Activated T-cell treated with anti-CD3 and anti-CD28 coated beads, Interleukin-2, amount 50 U/mL, for 24 hours (primary cell): ENCODE data around the gene STX7.
"Not testable (repeated sequence)": the region's sequence is repeated elsewhere in the genome, so short reads cannot be mapped to it uniquely, and the experiment has no call there.

Experiments
- DNase-seq: peaks from one replicate; pipeline ENCODE4 v3.0.0-alpha.2; 2020
- H3K27ac Mint-ChIP-seq: 2 replicates; pipeline ENCODE4 v1.8.0; 2020; ENCODE audit warnings: mild to moderate bottlenecking, mixed read lengths
- H3K27me3 Mint-ChIP-seq: 2 replicates; pipeline ENCODE4 v1.8.0; 2020; ENCODE audit warnings: mixed read lengths
- H3K36me3 Mint-ChIP-seq: 2 replicates; pipeline ENCODE4 v1.8.0; 2020; ENCODE audit warnings: low read depth, mixed read lengths
- H3K4me1 Mint-ChIP-seq: 2 replicates; pipeline ENCODE4 v1.8.0; 2020; ENCODE audit warnings: low read depth, mixed read lengths
- H3K4me3 Mint-ChIP-seq: 2 replicates; pipeline ENCODE4 v1.8.0; 2020; ENCODE audit warnings: mild to moderate bottlenecking, moderate library complexity, mixed read lengths
- H3K9me3 Mint-ChIP-seq: 2 replicates; pipeline ENCODE4 v1.8.0; 2020; ENCODE audit warnings: mixed read lengths

Gene STX7

GRCh38 chr6:132512638-132513632 is at the start of gene STX7:
Gene STX7, minus strand, starts transcription at chr6:132513116. Its CDS starts 9,586 bp downstream, at chr6:132503530.
- H3K27ac Mint-ChIP-seq: peak within 1 kb of the TSS; percentile 93
- peak; percentile 91 for DNase-seq
- H3K9me3 Mint-ChIP-seq: no peaks in the 10 kb centered on the region
- H3K36me3 Mint-ChIP-seq: peaks cover 12% of the 10 kb centered on the region
- H3K4me3 Mint-ChIP-seq: peak within 1 kb of the TSS; percentile 96
- H3K27me3 Mint-ChIP-seq: no peaks in the 10 kb centered on the region
- H3K4me1 Mint-ChIP-seq: peaks cover 33% of the 10 kb centered on the region

GRCh38 chr6:132560087-132560486 is 47.2 kb upstream of the STX7 start:
- peaks cover 37% of the 10 kb centered on the region for H3K27me3 Mint-ChIP-seq
- not testable (repeated sequence) for H3K4me1 Mint-ChIP-seq, H3K27ac Mint-ChIP-seq, H3K9me3 Mint-ChIP-seq, H3K4me3 Mint-ChIP-seq, H3K36me3 Mint-ChIP-seq, DNase-seq

DNA sequence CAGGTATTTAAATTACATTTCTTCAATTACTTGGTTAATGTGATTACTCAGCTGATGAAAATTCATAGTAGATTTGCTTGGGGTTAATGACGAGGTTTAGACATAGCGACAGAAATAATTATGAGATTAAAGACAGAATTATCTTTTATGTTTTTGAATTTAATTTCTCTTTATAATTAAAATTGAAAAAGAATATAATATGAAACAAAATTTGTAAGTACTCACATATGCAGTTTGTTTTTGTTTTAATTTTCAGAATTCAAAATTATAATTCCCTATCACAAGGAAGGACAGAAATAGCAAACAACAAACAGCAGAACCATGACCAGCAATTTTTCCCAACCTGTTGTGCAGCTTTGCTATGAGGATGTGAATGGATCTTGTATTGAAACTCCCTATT is 39.5 kb upstream of the STX7 start, which contains the start of gene TAAR8:
TAAR8 (plus strand) TSS at position 301 of the 400 bp plus-strand sequence; CDS start at position 322, 21 bp downstream.
- DNase-seq: no peak
- no peak within 1 kb of the TSS for H3K27ac Mint-ChIP-seq
- no peaks in the 10 kb centered on the region for H3K36me3 Mint-ChIP-seq
- no peaks in the 10 kb centered on the region for H3K4me1 Mint-ChIP-seq
- H3K9me3 Mint-ChIP-seq: no peaks in the 10 kb centered on the region
- no peak within 1 kb of the TSS for H3K4me3 Mint-ChIP-seq
- H3K27me3 Mint-ChIP-seq: peaks cover 40% of the 10 kb centered on the region

- Mint-ChIP-seq H3K4me1 (no peaks in the 10 kb centered on the region), H3K4me3 (no peak overlapping the region), H3K36me3 (no peaks in the 10 kb centered on the region), H3K9me3 (no peaks in the 10 kb centered on the region), H3K27ac (no peak overlapping the region), H3K27me3 (peaks cover 30% of the 10 kb centered on the region)
- no peak for DNase-seq
These were observed 38.3 kb upstream of the STX7 start for GRCh38 chr6:132551214-132551613.

- Mint-ChIP-seq H3K27ac (no peak overlapping the region), H3K4me3 (no peak overlapping the region), H3K36me3 (no peaks in the 10 kb centered on the region), H3K4me1 (no peaks in the 10 kb centered on the region), H3K27me3 (peaks cover 26% of the 10 kb centered on the region), H3K9me3 (no peaks in the 10 kb centered on the region)
- no peak for DNase-seq
These were observed 36.0 kb upstream of the STX7 start for GRCh38 chr6:132548746-132549463.

DNA sequence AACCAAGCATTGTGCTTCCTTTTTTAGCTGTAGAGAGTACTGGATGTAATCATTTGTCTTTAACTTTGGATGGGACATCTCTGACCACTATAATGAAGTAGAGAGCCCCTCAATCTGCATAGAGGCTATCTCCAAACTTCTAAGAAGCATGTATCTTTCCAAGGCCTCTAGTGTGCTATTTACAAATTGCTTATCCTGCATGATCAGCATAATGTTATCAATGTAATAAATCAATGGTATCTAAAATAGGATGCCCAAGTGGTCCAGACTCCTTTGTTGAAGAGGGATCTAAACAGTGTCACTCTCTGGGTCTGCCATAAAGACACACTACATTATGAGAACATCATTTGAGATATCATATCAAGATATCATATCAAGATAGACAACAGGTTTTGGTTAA is 31.9 kb upstream of the STX7 start:
- DNase-seq: no peak
- Mint-ChIP-seq H3K27ac (no peak overlapping the region), H3K27me3 (peaks cover 29% of the 10 kb centered on the region), H3K36me3 (no peaks in the 10 kb centered on the region), H3K4me1 (no peaks in the 10 kb centered on the region), H3K4me3 (no peak overlapping the region), H3K9me3 (no peaks in the 10 kb centered on the region)

GRCh38 chr6:132537977-132538376 is 25.1 kb upstream of the STX7 start, which contains the start of gene TAAR9:
Gene TAAR9, plus strand, starts transcription at chr6:132538277. Its CDS starts 13 bp downstream, at chr6:132538290.
- H3K9me3 Mint-ChIP-seq: no peaks in the 10 kb centered on the region
- H3K36me3 Mint-ChIP-seq: no peaks in the 10 kb centered on the region
- H3K27me3 Mint-ChIP-seq: peaks cover 23% of the 10 kb centered on the region
- H3K4me3 Mint-ChIP-seq: no peak within 1 kb of the TSS
- H3K27ac Mint-ChIP-seq: no peak within 1 kb of the TSS
- no peaks in the 10 kb centered on the region for H3K4me1 Mint-ChIP-seq
- no peak for DNase-seq

DNA sequence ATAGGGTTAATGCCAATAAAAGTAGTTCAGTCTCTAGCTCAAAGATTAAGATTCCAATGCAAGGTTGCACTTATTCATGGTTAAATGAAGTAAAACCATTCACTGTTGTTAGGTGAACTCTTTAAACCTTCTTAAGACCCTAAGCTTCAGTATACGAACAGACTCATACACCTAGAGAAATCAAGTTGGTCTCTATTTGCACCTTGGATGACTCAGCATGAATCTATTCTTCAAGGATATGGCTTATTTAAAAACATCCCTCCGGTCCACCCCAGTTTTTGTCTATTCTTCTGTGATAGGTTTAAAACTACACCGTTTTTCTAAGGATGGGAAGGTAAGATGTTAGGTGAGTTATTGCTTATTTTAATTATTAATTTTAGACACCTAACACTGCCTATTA is 24.2 kb upstream of the STX7 start:
- no peaks in the 10 kb centered on the region for H3K36me3 Mint-ChIP-seq
- H3K4me3 Mint-ChIP-seq: no peak overlapping the region
- DNase-seq: no peak
- no peaks in the 10 kb centered on the region for H3K4me1 Mint-ChIP-seq
- peaks cover 23% of the 10 kb centered on the region for H3K27me3 Mint-ChIP-seq
- no peaks in the 10 kb centered on the region for H3K9me3 Mint-ChIP-seq
- H3K27ac Mint-ChIP-seq: no peak overlapping the region

DNA sequence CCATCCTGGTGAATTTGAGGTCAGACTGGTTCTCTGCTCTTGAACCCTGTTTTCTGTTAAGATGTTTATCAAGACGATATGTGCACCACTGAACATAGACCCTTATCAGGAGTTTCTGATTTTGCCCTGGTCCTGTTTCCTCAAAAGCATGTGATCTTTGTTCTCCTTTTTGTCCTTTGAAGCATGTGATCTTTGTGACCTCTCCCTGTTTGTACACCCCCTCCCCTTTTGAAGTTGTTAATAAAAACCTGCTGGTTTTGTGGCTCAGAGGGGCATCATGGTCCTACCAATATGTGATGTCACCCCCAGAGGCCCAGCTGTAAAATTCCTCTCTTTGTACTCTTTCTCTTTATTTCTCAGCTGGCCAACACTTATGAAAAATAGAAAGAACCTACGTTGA is 21.6 kb upstream of the STX7 start:
- DNase-seq, H3K9me3 Mint-ChIP-seq, H3K36me3 Mint-ChIP-seq: not testable (repeated sequence)

DNA sequence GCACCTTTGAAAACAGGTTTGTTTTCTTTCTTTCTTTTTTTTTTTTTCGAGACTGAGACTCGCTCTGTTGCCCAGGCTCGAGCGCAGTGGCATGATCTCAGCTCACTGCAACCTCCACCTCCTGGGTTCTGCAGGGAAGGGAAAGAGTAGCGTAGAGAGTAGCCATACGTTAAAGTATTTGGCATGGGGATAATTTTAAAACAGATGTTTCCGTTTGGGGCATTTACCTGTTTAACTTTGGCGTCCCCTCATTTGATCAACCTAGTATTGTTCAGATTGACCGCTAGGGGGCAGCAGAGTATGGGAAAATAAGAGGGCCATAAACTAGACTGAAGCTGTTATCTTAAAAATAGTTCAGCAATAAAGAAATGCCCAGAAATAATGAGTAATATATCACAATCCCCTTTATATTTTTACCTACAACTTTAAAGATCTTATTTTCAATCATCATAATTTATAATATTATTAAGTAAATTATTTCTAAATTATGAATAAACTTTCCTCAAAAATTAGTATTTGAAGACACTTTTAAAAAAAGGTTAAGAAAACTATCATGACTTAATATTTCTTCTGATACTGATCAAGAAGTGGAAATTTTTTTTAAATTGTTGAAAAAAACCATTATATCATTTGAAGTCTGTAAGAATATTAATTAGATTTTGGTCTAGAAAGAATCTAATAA is 17.5 kb upstream of the STX7 start:
- no peaks in the 10 kb centered on the region for H3K9me3 Mint-ChIP-seq
- peaks cover 14% of the 10 kb centered on the region for H3K27me3 Mint-ChIP-seq
- H3K36me3 Mint-ChIP-seq: no peaks in the 10 kb centered on the region
- H3K4me1 Mint-ChIP-seq: peaks cover 3% of the 10 kb centered on the region
- DNase-seq: peak; percentile 38
- H3K4me3 Mint-ChIP-seq: no peak overlapping the region
- H3K27ac Mint-ChIP-seq: no peak overlapping the region

More for the DNA sequence above, 21.6 kb upstream of the STX7 start:
- not testable (repeated sequence) for H3K27ac Mint-ChIP-seq, H3K4me1 Mint-ChIP-seq, H3K4me3 Mint-ChIP-seq
- peaks cover 13% of the 10 kb centered on the region for H3K27me3 Mint-ChIP-seq

DNA sequence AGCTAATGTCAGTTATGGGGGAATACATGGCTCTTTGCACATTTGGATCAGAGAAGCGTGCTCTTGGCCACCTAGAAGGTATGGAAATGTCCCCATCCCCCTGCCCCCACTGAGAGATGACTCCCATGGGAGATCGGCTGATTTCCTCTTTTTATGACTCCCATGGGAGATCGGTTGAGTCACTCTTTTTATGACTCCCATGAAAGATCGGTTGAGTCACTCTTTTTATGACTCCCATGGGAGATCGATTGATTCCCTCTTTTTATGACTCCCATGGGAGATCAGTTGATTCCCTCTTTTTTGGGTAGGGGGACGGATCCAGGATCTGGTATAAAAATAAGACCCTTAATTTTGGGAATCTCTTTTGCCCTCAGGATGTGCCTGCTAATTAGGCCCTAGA is 14.9 kb upstream of the STX7 start:
- Mint-ChIP-seq H3K9me3 (no peaks in the 10 kb centered on the region), H3K4me1 (peaks cover 3% of the 10 kb centered on the region), H3K4me3 (no peak overlapping the region), H3K36me3 (no peaks in the 10 kb centered on the region), H3K27me3 (peaks cover 34% of the 10 kb centered on the region), H3K27ac (no peak overlapping the region)
- DNase-seq: no peak

GRCh38 chr6:132526461-132526860 is 13.5 kb upstream of the STX7 start:
- H3K27ac Mint-ChIP-seq: no peak overlapping the region
- H3K4me1 Mint-ChIP-seq: peaks cover 3% of the 10 kb centered on the region
- H3K36me3 Mint-ChIP-seq: no peaks in the 10 kb centered on the region
- no peak overlapping the region for H3K4me3 Mint-ChIP-seq
- H3K9me3 Mint-ChIP-seq: no peaks in the 10 kb centered on the region
- peaks cover 37% of the 10 kb centered on the region for H3K27me3 Mint-ChIP-seq
- no peak for DNase-seq

DNA sequence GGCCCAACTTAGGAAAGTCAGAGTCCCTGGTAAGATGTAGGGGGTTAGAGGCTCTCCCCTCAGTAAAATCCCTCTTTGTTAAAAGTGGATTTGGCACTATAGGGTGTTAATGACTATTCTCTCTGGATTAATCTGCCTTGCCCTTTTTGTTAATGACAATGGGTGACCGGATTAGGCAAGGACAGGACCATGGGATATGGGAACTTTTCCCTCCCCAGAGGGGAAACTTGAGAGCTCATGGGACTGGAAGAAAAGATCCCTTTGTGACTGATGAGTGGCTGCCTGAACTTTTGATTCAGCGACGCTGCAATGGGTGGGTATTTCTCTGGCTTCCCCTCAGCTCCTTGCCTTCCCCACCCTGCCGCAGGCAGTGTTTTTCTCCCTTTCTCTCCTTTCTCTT is 12.9 kb upstream of the STX7 start:
- no peak overlapping the region for H3K27ac Mint-ChIP-seq
- no peak for DNase-seq
- H3K4me3 Mint-ChIP-seq: no peak overlapping the region
- H3K36me3 Mint-ChIP-seq: no peaks in the 10 kb centered on the region
- no peaks in the 10 kb centered on the region for H3K9me3 Mint-ChIP-seq
- peaks cover 38% of the 10 kb centered on the region for H3K27me3 Mint-ChIP-seq
- peaks cover 3% of the 10 kb centered on the region for H3K4me1 Mint-ChIP-seq

GRCh38 chr6:132524646-132525045 is 11.7 kb upstream of the STX7 start:
- no peak for DNase-seq
- H3K4me1 Mint-ChIP-seq: no peaks in the 10 kb centered on the region
- H3K27me3 Mint-ChIP-seq: peaks cover 37% of the 10 kb centered on the region
- H3K4me3 Mint-ChIP-seq: no peak overlapping the region
- H3K36me3 Mint-ChIP-seq: no peaks in the 10 kb centered on the region
- H3K9me3 Mint-ChIP-seq: no peaks in the 10 kb centered on the region
- H3K27ac Mint-ChIP-seq: no peak overlapping the region
